Occipital lobe (tissue), 2 donors: ENCODE results near the gene GSTA4. TPM values are rescaled to one million over a fixed set of nuclear protein-coding genes. Genes with fewer than 3 reads are reported as not detected.

Experiments
- DNase-seq: peaks from one replicate; lab custom pipeline; 2025; lab: John Stamatoyannopoulos, UW
- total RNA-seq: library from RNA; depleted of rRNA; stranded (reverse); fragments of >200 nt; gene quantifications from one replicate; pipeline ENCODE4 v1.2.3, GENCODE V29; 2014

GSTA4 gene
- total RNA-seq = 145 TPM

GRCh38 chr6:52995089-52995912, at the start of gene GSTA4:
Gene GSTA4 (minus strand): TSS chr6:52995284. CDS start chr6:52994243, 1,041 bp downstream.
- DNase-seq = peak; percentile 97

- DNase-seq = no peak
Measured at GRCh38 chr6:53044572-53044971, 49.5 kb upstream of the GSTA4 start.

GRCh38 chr6:53044071-53044470, 49.0 kb upstream of the GSTA4 start:
- DNase-seq = no peak

- no peak for DNase-seq
Measured at GRCh38 chr6:53043581-53043980, 48.5 kb upstream of the GSTA4 start.

GRCh38 chr6:53042112-53042511, 47.0 kb upstream of the GSTA4 start:
- DNase-seq = no peak

- no peak for DNase-seq
Measured at GRCh38 chr6:53041356-53041755, 46.3 kb upstream of the GSTA4 start.

- DNase-seq = no peak
Measured at GRCh38 chr6:53038596-53038995, 43.5 kb upstream of the GSTA4 start.

GRCh38 chr6:53038141-53038540, 43.1 kb upstream of the GSTA4 start:
- no peak for DNase-seq

GRCh38 chr6:53035549-53036213, 40.6 kb upstream of the GSTA4 start:
- peak; percentile 39 for DNase-seq

GRCh38 chr6:53033764-53034163, 38.7 kb upstream of the GSTA4 start:
- no peak for DNase-seq

- DNase-seq = peak; percentile 36
Measured at GRCh38 chr6:53032849-53033248, 37.8 kb upstream of the GSTA4 start.

GRCh38 chr6:53031281-53031680, 36.2 kb upstream of the GSTA4 start:
- DNase-seq = no peak

GRCh38 chr6:53029761-53030160, 34.7 kb upstream of the GSTA4 start:
- DNase-seq = no peak

- no peak for DNase-seq
Measured at GRCh38 chr6:53029257-53029656, 34.2 kb upstream of the GSTA4 start.

- DNase-seq = no peak
Measured at GRCh38 chr6:53028467-53028866, 33.4 kb upstream of the GSTA4 start.

- no peak for DNase-seq
Measured at GRCh38 chr6:53027131-53027718, 32.1 kb upstream of the GSTA4 start.

- no peak for DNase-seq
Measured at GRCh38 chr6:53026526-53026925, 31.4 kb upstream of the GSTA4 start.

GRCh38 chr6:53023323-53023722, 28.2 kb upstream of the GSTA4 start:
- peak; percentile 27 for DNase-seq

- no peak for DNase-seq
Measured at GRCh38 chr6:53020005-53020744, 25.1 kb upstream of the GSTA4 start.

GRCh38 chr6:53018446-53018845, 23.4 kb upstream of the GSTA4 start:
- no peak for DNase-seq

GRCh38 chr6:53015486-53015885, 20.4 kb upstream of the GSTA4 start:
- DNase-seq = no peak

- no peak for DNase-seq
Measured at GRCh38 chr6:53014744-53015143, 19.7 kb upstream of the GSTA4 start.
